Endometrium (tissue), 2 donors: ENCODE data around the gene MYL9.

Source experiments
- FAIRE-seq: peaks from 2 replicates; lab custom pipeline; 2012; peaks lifted over from hg19 to GRCh38; lab: Jason Lieb, UNC
- donor health status: control.
- donor health status: control.

MYL9 gene

GRCh38 chr20:36526521-36527011 is 14.8 kb upstream of the MYL9 start:
- no peak for FAIRE-seq

- FAIRE-seq, result no peak
These were observed 13.8 kb upstream of the MYL9 start for GRCh38 chr20:36527331-36528125.

- no peak for FAIRE-seq
These were observed 13.0 kb upstream of the MYL9 start for GRCh38 chr20:36528176-36528874.

GRCh38 chr20:36528875-36529417 is 12.4 kb upstream of the MYL9 start:
- no peak for FAIRE-seq

- FAIRE-seq, result no peak
These were observed 8.9 kb upstream of the MYL9 start for GRCh38 chr20:36532388-36532787.

- no peak for FAIRE-seq
These were observed 8.5 kb upstream of the MYL9 start for GRCh38 chr20:36532822-36533221.

GRCh38 chr20:36538026-36538722 is 3.1 kb upstream of the MYL9 start:
- FAIRE-seq, result no peak

GRCh38 chr20:36540551-36541211 is 638 bp upstream of the MYL9 start:
- no peak for FAIRE-seq

GRCh38 chr20:36541768-36542488 is 609 bp downstream of the MYL9 start:
- no peak for FAIRE-seq

- FAIRE-seq, result no peak
These were observed 1.3 kb downstream of the MYL9 start for GRCh38 chr20:36542516-36543183.

- no peak for FAIRE-seq
These were observed 2.1 kb downstream of the MYL9 start for GRCh38 chr20:36543184-36544133.

GRCh38 chr20:36544134-36545018 is 3.1 kb downstream of the MYL9 start:
- FAIRE-seq, result no peak

GRCh38 chr20:36546111-36546736 is 4.9 kb downstream of the MYL9 start:
- no peak for FAIRE-seq

- no peak for FAIRE-seq
These were observed 6.1 kb downstream of the MYL9 start for GRCh38 chr20:36547186-36548005.

- no peak for FAIRE-seq
These were observed 6.6 kb downstream of the MYL9 start for GRCh38 chr20:36548006-36548315.

- FAIRE-seq, result no peak
These were observed 7.6 kb downstream of the MYL9 start for GRCh38 chr20:36548704-36549627.
